Renal cortex interstitium (tissue), 3 donors: ENCODE data around the gene PSMB4. TPM values are rescaled to one million over a fixed set of nuclear protein-coding genes. Genes with fewer than 3 reads are reported as not detected.

Source experiments
- polyA plus RNA-seq, 3 donors: library from polyadenylated mRNA; unstranded; fragments of 120-200 nt; gene quantifications; one replicate each; pipeline ENCODE4 v1.2.1, GENCODE V29; 2013; ENCODE audit not compliant: insufficient read length in 3 of 3

The PSMB4 gene
- polyA plus RNA-seq, 3 donors: 248 to 269 (median 260) TPM

Other genes starting within 250 kb of the PSMB4 start
- gene TNFAIP8L2, start 242.9 kb upstream of the PSMB4 start, polyA plus RNA-seq: 1 to 10 TPM; 1.0 to 1.5 (median 1.3) TPM
- gene LYSMD1, start 233.7 kb upstream of the PSMB4 start, polyA plus RNA-seq: 10 to 100 TPM; 16.4 to 20.1 (median 19.0) TPM
- 10 to 100 TPM; 38.4 to 45.2 (median 40.1) TPM for gene SCNM1, start 233.4 kb upstream of the PSMB4 start, polyA plus RNA-seq
- gene TMOD4, start 223.6 kb upstream of the PSMB4 start, polyA plus RNA-seq: 1 to 10 TPM; 1.0 to 2.0 (median 1.4) TPM
- gene VPS72, start 209.4 kb upstream of the PSMB4 start, polyA plus RNA-seq: 10 to 100 TPM; 63.9 to 81.9 (median 68.9) TPM
- 10 to 100 TPM; 61.9 to 79.7 (median 73.5) TPM for gene PIP5K1A, start 201.0 kb upstream of the PSMB4 start, polyA plus RNA-seq
- 100 to 1,000 TPM; 160 to 185 (median 174) TPM for gene PSMD4, start 144.8 kb upstream of the PSMB4 start, polyA plus RNA-seq
- 10 to 100 TPM; 20.4 to 27.1 (median 25.2) TPM for gene ZNF687, start 117.3 kb upstream of the PSMB4 start, polyA plus RNA-seq
- 10 to 100 TPM; 62.6 to 67.6 (median 65.7) TPM for gene PI4KB, start 72.2 kb upstream of the PSMB4 start, polyA plus RNA-seq
- gene RFX5, start 52.3 kb upstream of the PSMB4 start, polyA plus RNA-seq: 10 to 100 TPM; 39.4 to 47.0 (median 45.2) TPM
- 10 to 100 TPM; 42.1 to 55.9 (median 52.7) TPM for gene SELENBP1, start 26.9 kb upstream of the PSMB4 start, polyA plus RNA-seq
- gene POGZ, start 59.9 kb downstream of the PSMB4 start, polyA plus RNA-seq: 100 to 1,000 TPM; 106 to 148 (median 113) TPM
- 10 to 100 TPM; 36.5 to 49.3 (median 42.1) TPM for gene CGN, start 111.8 kb downstream of the PSMB4 start, polyA plus RNA-seq
- 10 to 100 TPM in 2 of 3 donors, 1 to 10 TPM in 1; 9.0 to 15.3 (median 11.4) TPM for gene TUFT1, start 140.7 kb downstream of the PSMB4 start, polyA plus RNA-seq
- gene SNX27, start 212.5 kb downstream of the PSMB4 start, polyA plus RNA-seq: 10 to 100 TPM; 21.5 to 24.7 (median 23.4) TPM